ENCODE results near the gene RAB18. TPM values are rescaled to one million over a fixed set of nuclear protein-coding genes. Genes with fewer than 3 reads are reported as not detected.

Gene RAB18
- total RNA-seq, 1 experiment from 2014 or later, result 68.1 TPM

GRCh38 chr10:27513451-27514191 is 9.5 kb downstream of the RAB18 start:
- no peaks in the 10 kb centered on the region for H3K4me1 ChIP-seq (ENCODE audit: control insufficient read depth in 1 of 2, insufficient read depth in 2 of 2, low read length in 2 of 2)
- CTCF ChIA-PET, result no interaction called here
- no peak overlapping the region for H3K27ac ChIP-seq (ENCODE audit: low read depth, low read length)
- no peaks in the 10 kb centered on the region for H3K9me3 ChIP-seq (ENCODE audit: control insufficient read depth in 1 of 2, insufficient read depth in 1 of 2, low read depth in 1 of 2, low read length in 2 of 2)
- H3K27me3 ChIP-seq (ENCODE audit: insufficient read depth, low read length), result no peaks in the 10 kb centered on the region
- RAD21 ChIA-PET (ENCODE audit: low non-redundant PET in 1 of 2, low total read pairs in 2 of 2, uncharacterized antibody in 2 of 2, unreplicated experiment in 2 of 2), result no interaction called here
- ATAC-seq (no peak), DNase-seq (ENCODE audit: low read depth, low spot score) (no peak)
- TF ChIP-seq POLR2AphosphoS5 (IDR thresholded peaks at IDR 0.05; ENCODE audit: low read depth, low read length) (no peak), REST (IDR thresholded peaks at IDR 0.05; ENCODE audit: low read depth) (no peak), EGR1 (IDR thresholded peaks at IDR 0.05; ENCODE audit: low read depth) (no peak), RAD21 (IDR thresholded peaks at IDR 0.05; ENCODE audit: low read depth) (no peak), POLR2A (IDR thresholded peaks at IDR 0.05; ENCODE audit: borderline replicate concordance, extremely low read depth, insufficient read depth, insufficient read length) (no peak), SRF (IDR thresholded peaks at IDR 0.05; ENCODE audit: low read depth) (no peak), SIN3A (IDR thresholded peaks at IDR 0.05; ENCODE audit: low read depth) (no peak), ZBTB33 (IDR thresholded peaks at IDR 0.05; ENCODE audit: extremely low read depth, insufficient replicate concordance, low read length) (no peak), YY1 (IDR thresholded peaks at IDR 0.05; ENCODE audit: extremely low read depth, insufficient replicate concordance, low read depth, low read length) (no peak), MAX (IDR thresholded peaks at IDR 0.05) (no peak), EZH2 (IDR thresholded peaks at IDR 0.05) (no peak), SP1 (IDR thresholded peaks at IDR 0.05; ENCODE audit: low read depth) (no peak), ELF1 (IDR thresholded peaks at IDR 0.05; ENCODE audit: borderline replicate concordance, low read depth) (no peak), EZH2phosphoT487 (IDR thresholded peaks at IDR 0.05; ENCODE audit: borderline replicate concordance) (no peak), TCF7L2 (IDR thresholded peaks at IDR 0.05; ENCODE audit: borderline replicate concordance, extremely low read depth, insufficient read depth, insufficient read length) (no peak), ATF3 (IDR thresholded peaks at IDR 0.05) (no peak), CBX3 (IDR thresholded peaks at IDR 0.05; ENCODE audit: low read depth) (no peak)
- H3K9me2 ChIP-seq (ENCODE audit: insufficient read depth), result no peaks in the 10 kb centered on the region
- no peak overlapping the region for H3K9ac ChIP-seq (ENCODE audit: low read length)
- BruUV-seq (replicated peaks), result no TSS peak
- POLR2A ChIA-PET, result no interaction called here
- H3K4me2 ChIP-seq (ENCODE audit: low read length), result no peak overlapping the region
- H3K4me3 ChIP-seq (replicated peaks in 1 of 2; ENCODE audit: low read depth in 1 of 2, low read length in 2 of 2), result no peak overlapping the region
- H3K79me2 ChIP-seq (ENCODE audit: insufficient read depth, low read length), result peaks cover 94% of the 10 kb centered on the region
- intact Hi-C loops (cut with micrococcal nuclease), result no loop called here
- H4K20me1 ChIP-seq (ENCODE audit: insufficient read depth), result peaks cover 1% of the 10 kb centered on the region; the same call in 1 of the 2 replicates
- H3K36me3 ChIP-seq (ENCODE audit: control insufficient read depth in 1 of 2, insufficient read depth in 2 of 2, low read length in 2 of 2), result peaks cover 7 to 14% of the 10 kb centered on the region in 2 experiments; a peak in 3 of 4 replicates
- no peak overlapping the region for H2AFZ ChIP-seq (ENCODE audit: low read depth, low read length, poor library complexity, severe bottlenecking)

All from HCT116 (cell line).